Right cardiac atrium (tissue), 5 donors: Measurements from ENCODE around the gene TMEM273. TPM values are rescaled to one million over a fixed set of nuclear protein-coding genes. Genes with fewer than 3 reads are reported as not detected.

Source experiments
- ATAC-seq, 2 donors: fragments of 200-7000 bp; cut with Tn5 transposase; one replicate each; pipeline versions ENCODE4 v1.8.0 to v1.9.1; 2020; ENCODE audit warnings: moderate library complexity in 2 of 2, mild to moderate bottlenecking in 1 of 2
- DNase-seq, 3 donors: peaks; one replicate each; pipeline ENCODE4 v3.0.0-alpha.2; 2020
- H3K27ac ChIP-seq: one replicate; pipeline ENCODE4 v1.5.1; 2013; ENCODE audit warnings: mild to moderate bottlenecking, low read length, control low read depth, moderate library complexity
- H3K27me3 ChIP-seq: one replicate; pipeline ENCODE4 v1.6.1; 2013; ENCODE audit not compliant: control insufficient read depth, insufficient read depth
- H3K4me1 ChIP-seq: one replicate; pipeline ENCODE4 v1.6.1; 2013; ENCODE audit warnings: low read length; ENCODE audit not compliant: control insufficient read depth, insufficient read depth
- H3K4me3 ChIP-seq: one replicate; pipeline ENCODE4 v1.5.1; 2013; ENCODE audit warnings: low read length, control low read depth
- H3K9me3 ChIP-seq: one replicate; pipeline ENCODE4 v1.6.1; 2013; ENCODE audit warnings: low read length; ENCODE audit not compliant: control insufficient read depth
- WGBS: extraction: QIAGEN DNeasy Blood & Tissue Kit; methylation state at CpG from one replicate; pipeline ENCODE4 v1.1.7; 2013; 5-methylcytosine and 5-hydroxymethylcytosine counted together
- intact Hi-C, 4 donors: fragments of 100-400 bp; cut with DNase I; formaldehyde crosslinking; loops; one replicate each; pipeline versions ENCODE4 v1.11.0 to v1.14.0; 2022 to 2023
- polyA plus RNA-seq: library from polyadenylated mRNA; stranded (reverse); fragments of 200-250 nt; gene quantifications from one replicate; pipeline ENCODE4 v1.2.3, GENCODE V29; 2013
- total RNA-seq, 4 donors: library from RNA; stranded (reverse); fragmentation: NEBNext Ultra II Directional; extraction: Animal tissue kit (Norgen Biotek cat#: 25700); gene quantifications; one replicate each; pipeline ENCODE4 v1.2.1, GENCODE V29; 2021
- donor health status: healthy with polysubstance abuse.
- donor health status: DM: no; HTN: yes; CAD: no.
- donor health status: DM: no; HTN: no; CAD: no.
- donor health status: DM: no; HTN: yes; CAD: no; lungs with severe emphysema.
- donor health status: DM: yes; HTN: yes; CAD: no.

The TMEM273 gene
- total and polyA plus RNA-seq, 5 donors, result 9.6 to 36.9 (median 23.6) TPM

GRCh38 chr10:49123981-49124950 is 63.9 kb downstream of the TMEM273 start:
- no peak for DNase-seq
- Histone ChIP-seq H3K4me3 (no peak overlapping the region), H3K27ac (no peak overlapping the region), H3K9me3 (no peaks in the 10 kb centered on the region), H3K4me1 (no peaks in the 10 kb centered on the region), H3K27me3 (no peaks in the 10 kb centered on the region)
- WGBS, result 87% methylated on average over 7 of the region's 7 CpGs
- ATAC-seq, result no peak
- intact Hi-C loops, result no loop called here

GRCh38 chr10:49120911-49121310 is 67.3 kb downstream of the TMEM273 start:
- intact Hi-C loops, result no loop called here
- H3K9me3 ChIP-seq, result no peaks in the 10 kb centered on the region
- ATAC-seq, result no peak
- H3K27me3 ChIP-seq, result no peaks in the 10 kb centered on the region
- WGBS, result 87% methylated on average over 3 of the region's 3 CpGs
- no peaks in the 10 kb centered on the region for H3K4me1 ChIP-seq
- no peak overlapping the region for H3K4me3 ChIP-seq
- no peak for DNase-seq
- H3K27ac ChIP-seq, result no peak overlapping the region

GRCh38 chr10:49119746-49120145 is 68.4 kb downstream of the TMEM273 start:
- WGBS, result 70% methylated on average over 3 of the region's 3 CpGs
- no peaks in the 10 kb centered on the region for H3K4me1 ChIP-seq
- no peak overlapping the region for H3K27ac ChIP-seq
- H3K4me3 ChIP-seq, result no peak overlapping the region
- ATAC-seq, result no peak
- H3K27me3 ChIP-seq, result no peaks in the 10 kb centered on the region
- intact Hi-C loops, result loop anchor here in 2 of 4 donors (10.0 kb wide), 1 partner anchor 115 kb away; no protein-coding TSS in a partner anchor
- no peak for DNase-seq
- H3K9me3 ChIP-seq, result no peaks in the 10 kb centered on the region

- no peak overlapping the region for H3K27ac ChIP-seq
- DNase-seq (no peak), ATAC-seq (no peak)
- intact Hi-C loops, result loop anchor here in 2 of 4 donors (10.0 kb wide), 1 partner anchor 114 kb away; no protein-coding TSS in a partner anchor
- H3K4me3 ChIP-seq, result no peak overlapping the region
- H3K27me3 ChIP-seq, result no peaks in the 10 kb centered on the region
- 43% methylated on average over 6 of the region's 6 CpGs for WGBS
- no peaks in the 10 kb centered on the region for H3K9me3 ChIP-seq
- peaks cover 4% of the 10 kb centered on the region for H3K4me1 ChIP-seq
Measured at GRCh38 chr10:49118430-49119074, 69.6 kb downstream of the TMEM273 start.

GRCh38 chr10:49117376-49118070 is 70.7 kb downstream of the TMEM273 start:
- H3K9me3 ChIP-seq, result no peaks in the 10 kb centered on the region
- 67% methylated on average over 4 of the region's 4 CpGs for WGBS
- no peak overlapping the region for H3K27ac ChIP-seq
- H3K4me3 ChIP-seq, result no peak overlapping the region
- ATAC-seq, result no peak
- H3K27me3 ChIP-seq, result no peaks in the 10 kb centered on the region
- peaks cover 6% of the 10 kb centered on the region for H3K4me1 ChIP-seq
- DNase-seq, result no peak
- intact Hi-C loops, result loop anchor here in 2 of 4 donors (10.0 kb wide), 1 partner anchor 113 kb away; no protein-coding TSS in a partner anchor

GRCh38 chr10:49116509-49117375 is 71.4 kb downstream of the TMEM273 start:
- intact Hi-C loops, result loop anchor here in 2 of 4 donors (10.0 kb wide), 1 partner anchor 112 kb away; no protein-coding TSS in a partner anchor
- H3K27me3 ChIP-seq, result no peaks in the 10 kb centered on the region
- no peaks in the 10 kb centered on the region for H3K9me3 ChIP-seq
- ATAC-seq, result no peak
- no peak overlapping the region for H3K4me3 ChIP-seq
- no peak for DNase-seq
- H3K4me1 ChIP-seq, result peaks cover 9% of the 10 kb centered on the region
- WGBS, result 84% methylated on average over 5 of the region's 5 CpGs
- H3K27ac ChIP-seq, result no peak overlapping the region

GRCh38 chr10:49115796-49116508 is 72.2 kb downstream of the TMEM273 start:
- H3K27me3 ChIP-seq, result no peaks in the 10 kb centered on the region
- no peaks in the 10 kb centered on the region for H3K9me3 ChIP-seq
- no peak overlapping the region for H3K27ac ChIP-seq
- no peak for ATAC-seq
- 81% methylated on average over 14 of the region's 14 CpGs for WGBS
- peaks cover 13% of the 10 kb centered on the region for H3K4me1 ChIP-seq
- H3K4me3 ChIP-seq, result peak overlapping the region; percentile 83
- intact Hi-C loops, result loop anchor here in 2 of 4 donors (10.0 kb wide), 1 partner anchor 111 kb away; no protein-coding TSS in a partner anchor
- no peak for DNase-seq

- intact Hi-C loops, result loop anchor here in 2 of 4 donors (10.0 kb wide), 1 partner anchor 110 kb away; no protein-coding TSS in a partner anchor
- H3K4me3 ChIP-seq, result peak within 1 kb of the TSS; percentile 83
- ATAC-seq, result peak; percentile 64 to 65
- no peaks in the 10 kb centered on the region for H3K27me3 ChIP-seq
- 2% methylated on average over 95 of the region's 95 CpGs for WGBS
- H3K9me3 ChIP-seq, result no peaks in the 10 kb centered on the region
- DNase-seq, result peak; percentile 60 to 89 (median 87)
- peaks cover 14% of the 10 kb centered on the region for H3K4me1 ChIP-seq
- H3K27ac ChIP-seq, result peak within 1 kb of the TSS; percentile 31
Measured at GRCh38 chr10:49115015-49115795, 73.0 kb downstream of the TMEM273 start, which contains the start of gene VSTM4. VSTM4 (minus strand) TSS chr10:49115522; CDS start chr10:49115485, 37 bp downstream.

- H3K4me3 ChIP-seq, result peak overlapping the region; percentile 83
- 24% methylated on average over 9 of the region's 9 CpGs for WGBS
- DNase-seq (no peak), ATAC-seq (peak in 1 of 2 donors; percentile 12)
- H3K4me1 ChIP-seq, result peaks cover 14% of the 10 kb centered on the region
- H3K27ac ChIP-seq, result peak overlapping the region; percentile 31
- intact Hi-C loops, result loop anchor here in 2 of 4 donors (10.0 kb wide), 1 partner anchor 110 kb away; no protein-coding TSS in a partner anchor
- H3K9me3 ChIP-seq, result no peaks in the 10 kb centered on the region
- no peaks in the 10 kb centered on the region for H3K27me3 ChIP-seq
Measured at GRCh38 chr10:49114718-49115014, 73.5 kb downstream of the TMEM273 start.
